NCI-H2196 (cell line): ENCODE results near the gene TAOK3.
A peak's percentile ranks its signal among the peaks of the same experiment; 100 is the strongest.
"Not testable (repeated sequence)": the region's sequence is repeated elsewhere in the genome, so short reads cannot be mapped to it uniquely, and the experiment has no call there.

Experiments used
- DNase-seq: peaks from one replicate; lab custom pipeline; 2025; ENCODE audit not compliant: unreplicated experiment; lab: John Stamatoyannopoulos, UW

Gene TAOK3

GRCh38 chr12:118374126-118374725 lies 1.5 kb upstream of the TAOK3 start:
- DNase-seq = no peak

DNA sequence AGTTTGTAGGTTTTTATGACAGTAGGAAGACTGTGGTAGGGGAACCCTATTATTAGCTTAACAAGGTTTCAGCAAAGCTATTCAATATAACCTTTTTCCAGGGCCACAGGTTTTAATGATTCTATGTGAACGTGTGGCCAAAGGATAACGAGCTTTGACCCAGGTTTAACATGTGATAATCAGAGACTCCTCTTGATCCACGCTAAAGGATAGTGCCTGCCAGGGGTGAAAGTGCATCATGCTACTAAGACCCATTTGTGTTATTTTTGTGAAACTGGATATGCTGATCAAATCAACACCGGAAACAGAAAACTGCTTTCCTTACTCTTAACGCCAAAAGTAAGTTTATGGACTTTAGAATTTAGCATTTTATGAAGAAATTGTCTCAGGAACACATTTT lies 909 bp upstream of the TAOK3 start:
- no peak for DNase-seq

- DNase-seq = no peak
Observed at GRCh38 chr12:118371321-118372282, 1.1 kb downstream of the TAOK3 start.

DNA sequence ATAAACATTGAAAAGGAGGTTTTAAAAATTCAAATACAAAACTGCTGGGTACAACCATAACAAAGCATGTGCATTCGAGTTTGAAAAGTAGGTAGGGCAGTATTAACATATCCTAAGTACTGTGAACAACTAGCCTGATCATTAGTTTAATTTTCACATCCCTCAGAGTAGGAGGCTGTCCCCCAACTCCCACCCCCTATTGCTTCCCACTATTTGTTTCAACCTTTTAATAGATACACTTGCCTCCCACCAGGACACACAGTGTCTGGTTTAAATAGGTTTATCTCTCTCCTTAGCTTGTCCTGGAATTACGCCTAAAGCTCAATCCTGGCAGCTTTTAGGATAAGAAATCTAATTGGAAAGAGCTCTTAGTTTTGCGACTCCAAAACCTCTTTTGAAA lies 2.1 kb downstream of the TAOK3 start:
- DNase-seq = no peak

DNA sequence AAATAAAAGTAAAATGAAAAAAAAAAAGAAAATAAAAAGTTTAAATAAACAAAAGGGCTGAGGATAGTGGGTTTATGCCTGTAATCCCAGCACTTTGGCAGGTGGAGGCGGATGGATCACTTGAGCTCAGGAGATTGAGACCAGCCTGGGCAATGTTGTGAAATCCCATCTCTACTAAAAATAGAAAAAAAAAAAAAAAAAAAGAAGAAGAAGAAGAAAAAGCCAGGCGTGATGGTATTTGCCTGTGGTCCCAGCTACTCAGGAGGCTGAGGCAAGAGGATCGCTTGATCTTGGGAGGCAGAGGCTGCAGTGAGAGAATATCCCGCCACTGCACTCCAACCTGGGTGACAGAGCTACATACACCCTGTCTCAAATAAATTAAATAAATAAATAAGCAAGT lies 3.9 kb downstream of the TAOK3 start:
- DNase-seq = no peak

DNA sequence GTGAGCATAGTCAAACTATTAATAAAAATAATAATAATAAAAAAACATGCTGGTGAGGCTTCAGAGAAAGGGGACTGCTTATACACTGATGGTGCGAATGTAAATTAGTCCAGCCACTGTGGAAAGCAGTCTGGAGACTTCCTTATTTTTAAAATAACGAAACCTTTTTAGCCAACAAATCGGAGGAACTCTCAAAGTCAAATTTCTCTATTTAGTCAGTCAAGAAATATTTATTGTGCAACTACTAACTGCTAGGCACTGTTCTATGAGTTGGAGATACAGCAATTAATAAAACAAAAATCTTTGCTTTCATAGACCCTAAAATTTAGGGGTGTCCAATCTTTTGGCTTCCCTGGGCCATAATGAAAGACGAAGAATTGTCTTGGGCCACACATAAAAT lies 10.8 kb downstream of the TAOK3 start:
- no peak for DNase-seq

GRCh38 chr12:118361092-118361404 lies 11.7 kb downstream of the TAOK3 start:
- no peak for DNase-seq

- DNase-seq = no peak
Observed at GRCh38 chr12:118359541-118359915, 13.2 kb downstream of the TAOK3 start.

DNA sequence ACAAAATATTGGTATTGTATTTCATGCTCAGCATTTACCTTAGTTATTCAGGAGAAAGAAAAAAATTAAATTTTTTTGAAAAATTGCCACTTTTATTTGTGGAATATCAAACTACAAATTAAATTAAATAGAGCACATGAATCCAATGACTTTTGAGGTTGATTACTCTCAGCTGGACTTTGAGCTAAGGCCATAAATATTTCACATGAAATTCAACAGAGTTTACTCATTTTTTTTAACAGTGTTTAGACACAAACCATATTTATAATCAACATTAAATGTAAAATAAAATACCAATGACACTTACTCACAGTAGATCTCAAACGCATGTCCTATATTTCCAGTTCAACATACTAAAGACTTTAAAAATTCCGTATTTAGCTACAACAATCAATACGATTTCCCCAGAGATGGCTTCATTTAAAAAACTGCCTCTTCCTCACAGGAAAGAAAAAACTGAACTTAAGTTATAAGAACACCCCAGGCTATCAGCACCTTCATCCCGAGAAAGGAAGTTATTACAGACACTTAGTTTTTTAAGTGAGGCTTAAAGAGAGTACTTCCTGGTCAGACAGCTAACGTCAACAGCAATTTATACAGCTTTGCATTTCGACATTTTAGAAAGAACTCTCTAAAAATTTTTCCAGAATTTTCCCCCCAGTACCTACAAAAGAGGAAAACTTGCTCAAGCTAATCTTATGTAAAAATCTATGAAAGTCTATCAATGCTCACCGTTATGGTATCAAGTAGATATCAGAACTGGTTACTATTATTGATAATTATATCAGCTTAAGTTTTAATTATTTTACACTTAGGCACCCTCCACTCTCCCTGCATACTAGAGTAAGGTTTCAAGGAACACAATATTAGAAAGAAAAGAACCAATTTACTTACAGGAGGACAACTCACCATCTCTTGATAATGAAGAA lies 13.8 kb downstream of the TAOK3 start:
- no peak for DNase-seq

DNA sequence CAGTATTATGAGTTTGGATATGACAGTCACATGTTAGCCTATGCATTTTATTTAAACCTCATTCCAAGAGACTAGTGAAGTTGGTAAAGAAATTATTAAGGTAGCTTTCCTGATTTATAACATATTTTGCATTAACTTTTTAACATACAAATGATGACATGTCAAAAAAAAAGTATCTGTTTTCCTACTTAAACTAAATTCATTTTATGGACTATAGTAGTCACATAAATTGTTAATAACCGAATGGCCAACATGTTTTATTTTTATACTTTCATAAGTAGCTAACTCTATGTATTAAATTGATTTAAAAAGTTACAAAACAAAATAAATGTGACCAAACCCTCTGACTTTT lies 14.7 kb downstream of the TAOK3 start:
- DNase-seq = no peak

GRCh38 chr12:118357257-118358007 lies 15.3 kb downstream of the TAOK3 start:
- peak; percentile 26 for DNase-seq

DNA sequence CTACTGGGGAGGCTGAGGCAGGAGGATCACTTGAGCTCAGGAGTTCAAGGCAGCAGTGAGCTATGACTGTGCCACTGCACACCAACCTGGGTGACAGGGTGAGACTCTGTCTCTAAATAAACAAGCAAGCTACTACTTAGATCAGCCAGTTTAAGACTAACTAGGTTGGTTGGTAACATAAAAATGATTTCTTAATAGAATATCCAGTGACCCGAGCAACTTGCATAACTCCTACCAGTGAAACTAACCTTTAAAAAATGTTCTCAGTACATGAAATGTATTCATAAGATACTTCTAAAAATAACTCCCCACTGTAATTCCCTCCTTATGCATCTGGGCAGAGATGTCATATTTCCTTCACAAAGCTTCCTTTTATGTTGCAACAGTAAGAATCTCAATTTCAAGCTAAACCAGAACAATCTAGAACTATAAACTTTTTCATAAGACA lies 15.9 kb downstream of the TAOK3 start:
- DNase-seq = no peak

GRCh38 chr12:118355843-118356242 lies 16.9 kb downstream of the TAOK3 start:
- no peak for DNase-seq

DNA sequence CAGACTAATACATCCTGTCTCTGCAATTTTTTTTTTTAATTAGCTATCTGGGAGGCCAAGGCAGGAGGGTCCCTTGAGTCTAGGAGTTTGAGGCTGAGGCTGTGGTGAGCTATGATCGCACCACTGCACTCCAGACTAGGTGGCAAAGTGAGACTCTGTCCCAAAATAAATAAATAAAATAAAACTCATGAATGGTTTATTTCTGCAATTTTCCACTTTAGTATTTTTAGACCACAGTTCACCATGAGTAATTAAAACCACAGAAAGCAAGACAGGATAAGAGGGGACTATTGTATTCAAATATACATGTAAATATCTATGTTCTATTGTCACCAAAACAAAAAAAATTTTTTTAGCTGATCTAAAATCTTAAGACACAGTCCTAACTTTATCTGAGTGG lies 17.8 kb downstream of the TAOK3 start:
- DNase-seq = no peak

- DNase-seq = not testable (repeated sequence)
Observed at GRCh38 chr12:118354503-118354902, 18.2 kb downstream of the TAOK3 start.

DNA sequence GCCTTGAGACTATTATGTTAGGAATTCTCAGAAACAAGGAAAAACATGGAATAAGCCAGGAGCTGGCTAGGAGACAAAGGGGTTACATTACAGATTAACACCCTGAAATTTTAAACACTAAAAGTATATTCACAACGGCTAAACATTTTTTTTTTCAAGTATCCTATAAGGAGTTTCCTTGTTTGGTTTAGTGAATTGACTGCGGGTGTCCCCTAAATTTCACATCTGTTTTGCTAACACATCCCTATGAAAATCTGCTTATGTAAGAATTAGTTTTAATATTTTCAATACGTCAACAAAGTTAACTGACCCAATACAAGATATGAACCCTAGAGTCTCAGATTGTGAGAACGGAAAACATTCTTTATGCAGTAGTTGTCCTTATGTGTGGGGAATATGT lies 19.0 kb downstream of the TAOK3 start:
- DNase-seq = no peak

- no peak for DNase-seq
Observed at GRCh38 chr12:118350908-118351559, 21.7 kb downstream of the TAOK3 start.

GRCh38 chr12:118347916-118348315 lies 24.8 kb downstream of the TAOK3 start:
- no peak for DNase-seq

GRCh38 chr12:118346895-118347294 lies 25.8 kb downstream of the TAOK3 start:
- DNase-seq = no peak

GRCh38 chr12:118345355-118345754 lies 27.4 kb downstream of the TAOK3 start:
- DNase-seq = no peak
